ENCODE results near the gene GUK1.

GUK1 gene

GRCh38 chr1:228100822-228101613 lies 39.1 kb upstream of the GUK1 start:
- H3K27me3 ChIP-seq (ENCODE audit: insufficient read depth, low read depth), result no peaks in the 10 kb centered on the region
- H3K27ac ChIP-seq, result peak overlapping the region; percentile 84; the same call in 1 of the 2 replicates
- no peak for TF ChIP-seq CTCF (conservative IDR thresholded peaks at IDR 0.05; ENCODE audit: low read depth, low read length)
- H4K20me1 ChIP-seq (ENCODE audit: insufficient read depth), result peaks cover 26% of the 10 kb centered on the region
- H3K79me2 ChIP-seq (ENCODE audit: insufficient read depth, low read depth), result peaks cover 52% of the 10 kb centered on the region
- peak overlapping the region; percentile 83; the same call in 1 of the 2 replicates for H3K9ac ChIP-seq
- H3K4me3 ChIP-seq (IDR thresholded peaks at IDR 0.05; ENCODE audit: insufficient read depth, low read depth, low read length), result peak overlapping the region; percentile 77
- H3K4me1 ChIP-seq (ENCODE audit: low read depth, poor library complexity, severe bottlenecking), result peaks cover 18% of the 10 kb centered on the region
- peaks cover 9% of the 10 kb centered on the region; the same call in 1 of the 2 replicates for H3K36me3 ChIP-seq (ENCODE audit: insufficient read depth)
- H2AFZ ChIP-seq (ENCODE audit: low read depth), result no peak overlapping the region
- peak overlapping the region; percentile 83 for H3K4me2 ChIP-seq

GRCh38 chr1:228101614-228101993 lies 38.5 kb upstream of the GUK1 start:
- H3K4me1 ChIP-seq (ENCODE audit: low read depth, poor library complexity, severe bottlenecking), result peaks cover 18% of the 10 kb centered on the region
- H3K27me3 ChIP-seq (ENCODE audit: insufficient read depth, low read depth), result no peaks in the 10 kb centered on the region
- peaks cover 9% of the 10 kb centered on the region; the same call in 1 of the 2 replicates for H3K36me3 ChIP-seq (ENCODE audit: insufficient read depth)
- peaks cover 46% of the 10 kb centered on the region for H3K79me2 ChIP-seq (ENCODE audit: insufficient read depth, low read depth)
- H3K4me2 ChIP-seq, result peak overlapping the region; percentile 83
- H3K27ac ChIP-seq, result peak overlapping the region; percentile 84; the same call in 1 of the 2 replicates
- H4K20me1 ChIP-seq (ENCODE audit: insufficient read depth), result peaks cover 21% of the 10 kb centered on the region
- H3K4me3 ChIP-seq (IDR thresholded peaks at IDR 0.05; ENCODE audit: insufficient read depth, low read depth, low read length), result peak overlapping the region; percentile 77
- 0 out of 2 replicates have a peak, but pooled peaks have one; percentile 4 for TF ChIP-seq CTCF (conservative IDR thresholded peaks at IDR 0.05; ENCODE audit: low read depth, low read length)
- H2AFZ ChIP-seq (ENCODE audit: low read depth), result no peak overlapping the region
- H3K9ac ChIP-seq, result peak overlapping the region; percentile 83; the same call in 1 of the 2 replicates

- H3K36me3 ChIP-seq (ENCODE audit: insufficient read depth), result peaks cover 3% of the 10 kb centered on the region; the same call in 1 of the 2 replicates
- H4K20me1 ChIP-seq (ENCODE audit: insufficient read depth), result peaks cover 15% of the 10 kb centered on the region; the same call in 1 of the 2 replicates
- 0 out of 2 replicates have a peak, but pooled peaks have one; percentile 12 for TF ChIP-seq CTCF (conservative IDR thresholded peaks at IDR 0.05; ENCODE audit: low read depth, low read length)
- peaks cover 18% of the 10 kb centered on the region for H3K4me1 ChIP-seq (ENCODE audit: low read depth, poor library complexity, severe bottlenecking)
- peaks cover 40% of the 10 kb centered on the region for H3K79me2 ChIP-seq (ENCODE audit: insufficient read depth, low read depth)
- peak overlapping the region; percentile 84; the same call in 1 of the 2 replicates for H3K27ac ChIP-seq
- peak overlapping the region; percentile 83; the same call in 1 of the 2 replicates for H3K9ac ChIP-seq
- H3K27me3 ChIP-seq (ENCODE audit: insufficient read depth, low read depth), result no peaks in the 10 kb centered on the region
- H2AFZ ChIP-seq (ENCODE audit: low read depth), result 0 out of 2 replicates have a peak overlapping the region, but pooled peaks have one; percentile 31
- peak overlapping the region; percentile 83 for H3K4me2 ChIP-seq
- H3K4me3 ChIP-seq (IDR thresholded peaks at IDR 0.05; ENCODE audit: insufficient read depth, low read depth, low read length), result peak overlapping the region; percentile 77
These were observed 37.9 kb upstream of the GUK1 start for GRCh38 chr1:228101994-228102790.

Measured in KMS-11 (cell line).